Embryonic facial prominence (tissue), 1 donor: ENCODE results near the gene SPEN.

Experiments
- DNase-seq: peaks from one replicate; pipeline ENCODE4 v3.0.0-alpha.2; 2016; ENCODE audit errors: extremely low spot score

SPEN gene

DNA sequence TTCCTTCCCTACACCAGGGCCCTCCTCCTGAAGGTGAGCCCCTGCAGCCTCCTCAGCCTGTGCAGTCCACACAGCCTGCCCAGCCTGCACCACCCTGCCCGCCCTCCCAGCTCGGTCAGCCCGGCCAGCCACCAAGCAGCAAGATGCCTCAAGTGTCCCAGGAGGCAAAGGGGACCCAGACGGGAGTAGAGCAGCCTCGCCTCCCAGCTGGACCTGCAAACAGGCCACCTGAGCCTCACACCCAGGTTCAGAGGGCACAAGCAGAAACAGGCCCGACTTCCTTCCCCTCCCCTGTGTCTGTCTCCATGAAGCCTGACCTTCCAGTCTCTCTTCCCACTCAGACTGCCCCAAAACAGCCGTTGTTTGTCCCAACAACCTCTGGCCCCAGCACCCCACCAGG lies 89.6 kb downstream of the SPEN start:
- no peak for DNase-seq

- no peak for DNase-seq
These were observed 90.2 kb downstream of the SPEN start for GRCh38 chr1:15937706-15938168.

- no peak for DNase-seq
These were observed 91.2 kb downstream of the SPEN start for GRCh38 chr1:15938628-15939161.

DNA sequence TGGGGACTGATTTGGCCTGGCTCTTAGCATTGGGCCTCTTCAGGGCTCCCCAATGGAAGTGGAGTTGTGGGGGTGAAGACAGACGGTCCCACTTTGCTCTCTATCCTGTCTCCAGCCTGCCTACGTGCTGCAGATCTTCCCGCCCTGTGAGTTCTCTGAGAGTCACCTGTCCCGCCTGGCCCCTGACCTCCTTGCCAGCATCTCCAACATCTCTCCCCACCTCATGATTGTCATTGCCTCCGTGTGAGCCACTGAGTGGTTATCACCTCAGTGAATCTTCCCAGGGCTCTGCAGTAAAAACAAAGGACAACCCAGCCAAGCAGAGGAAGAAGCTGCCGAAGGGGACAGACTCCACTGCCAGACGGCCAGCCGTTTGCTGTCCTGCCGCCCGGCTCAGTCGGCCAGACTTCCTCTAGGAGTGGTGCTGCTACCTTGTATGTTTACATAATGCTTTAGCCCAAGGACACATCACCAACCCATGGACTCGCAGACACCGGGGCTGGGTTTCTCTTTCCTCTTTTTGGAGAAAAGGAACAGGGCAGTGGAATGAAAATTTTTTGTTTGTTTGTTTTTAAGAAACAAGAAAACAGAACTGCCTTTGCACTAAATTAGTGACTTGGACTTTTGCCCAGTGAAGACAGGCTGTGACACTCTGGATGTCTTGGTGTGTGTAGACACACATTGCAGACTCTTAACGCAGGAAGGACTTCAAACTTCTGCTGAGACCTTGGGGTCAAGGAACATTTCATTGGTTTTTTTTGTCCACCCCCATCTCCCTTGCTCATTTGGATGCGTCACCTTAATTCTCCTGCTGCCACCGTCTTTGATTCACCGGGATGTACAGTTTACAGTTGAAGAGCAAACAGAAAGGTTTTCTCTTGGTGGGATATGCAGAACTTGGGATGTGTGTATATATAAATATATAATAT lies 91.9 kb downstream of the SPEN start:
- no peak for DNase-seq

DNA sequence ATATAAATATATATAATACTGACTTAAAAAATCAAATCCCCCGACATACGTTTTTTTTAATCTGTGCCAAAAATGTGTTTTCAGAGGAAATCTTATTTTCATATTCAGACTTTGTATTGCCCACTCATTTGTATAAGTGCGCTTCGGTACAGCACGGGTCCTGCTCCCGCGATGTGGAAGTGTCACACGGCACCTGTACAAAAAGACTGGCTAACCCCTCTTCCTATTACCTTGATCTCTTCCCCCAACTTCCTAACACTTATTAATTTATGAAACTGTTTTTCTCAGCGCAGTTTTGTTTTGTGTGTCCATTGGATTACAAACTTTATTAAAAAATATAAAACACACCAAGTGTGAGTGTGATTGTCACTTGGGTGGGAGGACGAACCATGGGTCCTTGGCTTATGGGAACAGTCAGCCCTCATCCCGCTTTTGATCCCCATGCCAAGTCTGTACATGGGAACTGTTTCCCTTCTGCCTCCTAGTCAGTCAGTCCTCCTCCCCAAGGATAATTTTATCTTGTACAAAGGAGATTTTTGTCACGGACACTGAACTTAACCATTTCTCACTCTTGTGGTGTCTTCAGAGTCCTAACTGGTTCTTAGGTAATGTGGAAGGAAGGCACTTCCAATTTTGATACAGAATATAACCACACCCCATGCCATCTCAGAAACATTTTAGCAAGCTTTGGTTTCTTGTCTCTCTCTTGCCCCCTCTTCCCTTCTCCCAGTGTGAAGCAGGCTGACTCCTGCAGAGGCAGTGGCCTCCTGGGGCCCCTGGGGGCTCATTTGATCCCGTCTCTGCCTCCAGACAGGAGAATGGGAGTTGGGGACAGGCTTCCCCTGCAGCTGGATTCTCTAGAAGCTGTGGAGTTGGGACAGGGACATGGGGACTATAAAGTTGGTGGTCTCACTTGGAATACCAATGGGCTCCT lies 92.9 kb downstream of the SPEN start:
- DNase-seq, result no peak

DNA sequence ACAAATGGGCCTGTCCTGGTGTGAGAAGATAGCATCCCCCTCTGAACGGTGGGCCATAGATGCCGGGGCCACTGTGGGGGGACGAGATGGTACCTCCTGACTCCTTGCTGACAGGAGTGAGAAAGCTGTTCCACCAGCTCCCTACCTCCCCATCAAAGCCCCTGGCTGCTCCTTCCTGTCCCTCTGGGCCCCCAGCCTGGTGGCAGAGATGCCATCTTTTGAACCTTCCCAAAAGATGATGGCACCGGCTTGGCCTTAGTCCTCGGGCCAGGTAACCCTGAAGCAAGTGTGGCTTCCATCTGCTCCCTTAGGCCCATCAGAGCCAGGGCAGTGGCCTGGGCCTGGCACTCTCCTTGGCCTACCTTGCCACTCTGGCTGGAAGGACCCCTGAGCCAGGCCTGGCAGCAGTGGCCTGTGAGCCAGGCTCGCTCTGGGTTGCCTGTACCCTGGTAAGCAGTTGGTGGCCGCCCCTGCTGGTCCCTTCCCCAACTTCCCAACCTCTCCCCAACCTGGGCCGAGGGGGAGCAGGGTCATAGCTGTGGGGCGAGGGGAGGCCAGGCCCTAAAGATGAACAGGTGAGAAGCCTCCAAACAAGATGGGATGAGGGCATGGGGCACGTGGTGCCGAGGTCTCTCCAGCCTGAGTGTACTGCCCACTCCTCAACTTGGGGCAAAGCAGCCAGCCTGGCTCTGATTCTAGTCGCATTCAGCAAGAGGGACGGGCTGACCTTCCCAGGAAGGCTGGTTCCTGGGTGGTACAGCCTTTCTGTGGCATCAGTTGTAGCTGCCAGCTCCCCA lies 93.7 kb downstream of the SPEN start:
- DNase-seq, result no peak

GRCh38 chr1:15941899-15942660 lies 94.6 kb downstream of the SPEN start:
- DNase-seq, result no peak

DNA sequence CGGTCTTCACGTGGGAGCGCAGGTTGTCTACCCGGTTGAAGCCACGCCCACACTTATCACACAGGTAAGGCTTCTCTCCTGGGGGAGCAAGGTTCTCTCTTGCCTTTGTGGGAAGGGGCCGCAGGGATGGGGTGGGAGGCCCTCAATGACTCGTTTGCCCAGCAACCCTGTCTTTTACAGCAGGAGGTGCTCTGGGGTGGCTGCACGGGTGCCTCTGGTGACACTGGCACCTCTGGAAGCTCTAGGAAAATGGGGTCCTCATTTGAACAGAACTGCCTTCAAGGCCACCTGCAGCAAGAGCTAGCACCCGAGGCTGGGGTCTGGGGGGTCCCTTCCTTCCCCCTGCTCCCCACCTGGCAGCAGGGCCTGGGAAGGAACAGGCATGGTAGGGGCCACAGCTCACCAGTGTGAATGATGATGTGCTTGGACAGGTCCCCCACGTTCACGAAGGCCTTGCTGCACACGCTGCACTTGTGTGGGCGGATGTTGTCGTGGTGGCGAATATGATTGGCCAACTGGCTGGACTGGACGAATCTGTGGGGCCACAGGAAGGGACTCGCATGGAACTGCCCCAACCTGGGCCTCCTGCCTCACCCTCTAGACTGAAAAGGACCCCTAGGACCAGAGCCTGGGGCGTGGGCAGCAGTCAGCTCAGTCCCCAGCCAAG lies 95.3 kb downstream of the SPEN start:
- DNase-seq, result no peak

GRCh38 chr1:15943328-15943991 lies 96.0 kb downstream of the SPEN start:
- DNase-seq, result no peak

DNA sequence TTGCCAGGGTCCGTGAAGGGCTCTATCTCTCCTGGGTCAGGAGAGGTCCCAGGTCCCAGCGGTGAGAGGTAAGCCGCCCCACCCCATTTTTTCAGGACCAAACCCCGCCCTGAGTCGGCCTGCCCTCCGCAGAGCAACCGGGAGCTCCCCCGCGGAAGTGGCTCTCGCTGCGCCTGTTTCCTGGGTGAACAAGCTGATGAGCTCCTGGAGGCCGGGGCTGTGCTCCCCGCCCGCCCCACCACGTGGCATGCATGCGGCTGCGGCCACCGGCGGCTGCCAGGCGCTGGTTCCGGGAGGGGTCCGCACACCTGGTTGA lies 96.4 kb downstream of the SPEN start:
- DNase-seq, result no peak

DNA sequence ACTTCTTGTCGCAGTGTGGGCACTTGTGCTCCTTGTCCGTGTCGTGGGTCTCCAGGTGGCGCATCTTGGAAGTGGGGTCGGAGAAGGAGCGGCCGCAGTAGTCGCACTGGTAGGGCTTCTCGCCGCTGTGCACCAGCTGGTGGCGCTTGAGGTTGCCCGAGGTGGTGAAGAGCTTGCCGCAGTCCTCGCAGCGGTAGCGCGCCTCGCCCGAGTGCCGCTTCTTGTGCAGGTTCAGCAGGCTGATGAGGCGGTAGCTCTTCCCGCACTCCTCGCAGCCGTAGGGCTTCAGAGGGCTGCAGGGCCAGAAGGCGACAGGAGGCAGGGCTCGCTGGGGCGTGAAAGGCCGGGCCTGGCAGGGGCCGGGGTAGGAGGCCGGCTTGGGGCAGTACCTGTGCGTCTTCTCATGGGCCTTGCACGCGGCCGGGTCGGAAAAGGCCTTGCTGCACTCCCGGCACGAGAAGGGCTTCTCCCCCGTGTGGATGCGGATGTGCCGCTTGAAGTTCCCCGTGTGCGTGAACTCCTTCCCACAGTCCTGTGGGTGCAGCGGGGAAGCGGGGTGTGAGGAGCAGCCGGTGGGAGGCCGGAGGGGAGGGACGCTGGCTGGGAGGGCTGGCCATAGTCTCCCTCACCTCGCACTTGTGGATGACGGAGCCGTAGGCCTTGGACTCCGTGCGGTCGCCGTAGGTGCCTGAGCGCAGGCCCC lies 97.0 kb downstream of the SPEN start:
- DNase-seq, result no peak

- no peak for DNase-seq
These were observed 97.7 kb downstream of the SPEN start for GRCh38 chr1:15945011-15945831.

- no peak for DNase-seq
These were observed 98.4 kb downstream of the SPEN start for GRCh38 chr1:15945832-15946448.

GRCh38 chr1:15946571-15947381 lies 99.3 kb downstream of the SPEN start:
- no peak for DNase-seq

GRCh38 chr1:15947382-15948090 lies 100.0 kb downstream of the SPEN start:
- no peak for DNase-seq

DNA sequence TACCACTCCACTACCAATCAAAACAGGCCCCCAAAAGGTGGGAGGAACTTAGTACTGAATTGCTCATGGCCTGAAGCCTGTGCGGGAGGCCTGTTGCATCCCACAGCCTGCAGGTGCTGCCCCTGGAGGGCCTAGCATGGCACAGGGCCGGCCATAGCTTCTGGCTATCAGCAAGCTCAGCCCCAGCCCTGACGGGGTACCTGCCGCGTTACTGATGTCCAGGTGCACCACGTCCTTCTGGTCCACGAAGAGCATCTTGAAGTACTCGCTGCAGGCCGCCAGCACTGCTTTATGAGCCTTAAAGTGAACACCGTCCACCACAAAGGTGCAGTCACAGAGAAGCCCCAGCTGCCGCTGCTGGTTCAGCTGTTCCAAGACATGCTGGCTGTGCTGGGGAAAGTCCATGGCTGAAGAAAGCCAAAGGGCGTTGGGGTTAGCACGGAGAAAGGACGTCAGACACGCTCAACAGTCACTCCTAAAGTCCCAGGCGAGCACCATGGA lies 100.6 kb downstream of the SPEN start:
- DNase-seq, result no peak
